ENCODE results near the gene MAGI2.

The MAGI2 gene

DNA sequence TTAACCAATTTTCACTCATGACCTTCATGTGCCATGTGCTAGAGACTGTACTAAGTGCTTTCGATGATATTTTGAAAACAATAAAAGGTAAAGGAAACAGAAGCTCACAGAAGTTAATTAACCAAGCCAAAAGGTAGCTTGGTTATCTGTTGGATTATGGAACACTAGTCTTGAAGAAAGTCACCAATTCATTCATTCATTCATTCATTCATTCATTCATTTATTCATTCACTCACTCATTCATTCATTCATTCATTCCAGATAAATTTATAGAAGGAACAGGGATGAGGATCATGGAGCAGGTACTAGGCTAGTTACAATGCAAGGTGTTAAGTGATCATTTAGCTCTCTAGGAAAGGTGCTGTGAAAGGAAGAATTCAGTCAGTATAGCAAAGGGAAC is 322.8 kb downstream of the MAGI2 start:
- no peak for DNase-seq (ENCODE audit: low spot score)
- ChIA-PET CTCF (no interaction called here), POLR2A (ENCODE audit: low non-redundant PET) (no interaction called here)
- TF ChIP-seq, protein P1, sequence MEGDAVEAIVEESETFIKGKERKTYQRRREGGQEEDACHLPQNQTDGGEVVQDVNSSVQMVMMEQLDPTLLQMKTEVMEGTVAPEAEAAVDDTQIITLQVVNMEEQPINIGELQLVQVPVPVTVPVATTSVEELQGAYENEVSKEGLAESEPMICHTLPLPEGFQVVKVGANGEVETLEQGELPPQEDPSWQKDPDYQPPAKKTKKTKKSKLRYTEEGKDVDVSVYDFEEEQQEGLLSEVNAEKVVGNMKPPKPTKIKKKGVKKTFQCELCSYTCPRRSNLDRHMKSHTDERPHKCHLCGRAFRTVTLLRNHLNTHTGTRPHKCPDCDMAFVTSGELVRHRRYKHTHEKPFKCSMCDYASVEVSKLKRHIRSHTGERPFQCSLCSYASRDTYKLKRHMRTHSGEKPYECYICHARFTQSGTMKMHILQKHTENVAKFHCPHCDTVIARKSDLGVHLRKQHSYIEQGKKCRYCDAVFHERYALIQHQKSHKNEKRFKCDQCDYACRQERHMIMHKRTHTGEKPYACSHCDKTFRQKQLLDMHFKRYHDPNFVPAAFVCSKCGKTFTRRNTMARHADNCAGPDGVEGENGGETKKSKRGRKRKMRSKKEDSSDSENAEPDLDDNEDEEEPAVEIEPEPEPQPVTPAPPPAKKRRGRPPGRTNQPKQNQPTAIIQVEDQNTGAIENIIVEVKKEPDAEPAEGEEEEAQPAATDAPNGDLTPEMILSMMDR (conservative IDR thresholded peaks at IDR 0.05; ENCODE audit: low read depth): no peak
- H3K27ac ChIP-seq: no peak overlapping the region

DNA sequence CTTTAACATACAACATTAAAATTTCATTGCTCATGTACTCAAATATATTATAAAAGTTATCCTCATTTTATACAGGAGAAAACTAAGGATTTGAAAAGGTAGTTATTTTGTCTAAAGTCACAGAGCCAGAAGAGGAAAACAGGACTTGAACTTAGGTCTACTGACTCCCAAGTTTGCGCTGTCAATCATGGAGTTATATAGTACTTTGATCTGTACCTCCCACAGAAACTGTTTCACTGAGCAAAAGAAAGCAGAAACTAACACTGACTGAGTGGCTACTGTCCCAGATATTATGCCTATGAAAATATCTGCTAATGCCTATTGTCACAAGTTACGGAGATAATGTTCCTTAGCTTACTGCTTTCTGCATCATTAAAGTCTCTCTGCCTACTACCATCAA is 329.1 kb downstream of the MAGI2 start:
- DNase-seq (ENCODE audit: low spot score): no peak
- TF ChIP-seq, protein P1 (conservative IDR thresholded peaks at IDR 0.05; ENCODE audit: low read depth): no peak
- ChIA-PET POLR2A (ENCODE audit: low non-redundant PET) (no interaction called here), CTCF (no interaction called here)
- H3K27ac ChIP-seq: no peak overlapping the region

DNA sequence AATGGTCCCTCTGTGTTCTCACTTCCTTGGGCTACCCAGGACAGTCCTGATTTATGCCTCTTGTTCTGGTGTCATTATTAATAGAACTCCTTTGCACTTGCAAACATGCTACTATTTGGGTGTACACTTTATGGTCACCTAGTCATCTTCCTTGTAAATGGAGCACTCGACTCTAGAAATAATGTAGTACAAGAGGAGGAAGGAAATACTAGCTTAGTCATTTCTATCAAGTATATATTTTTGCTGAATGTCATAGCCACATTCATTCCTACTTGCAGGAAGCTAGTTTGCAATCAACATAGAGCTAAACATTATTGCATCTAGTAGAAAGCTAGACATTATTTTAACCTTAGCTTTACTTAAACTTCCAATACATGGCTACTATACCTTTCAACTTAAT is 335.3 kb downstream of the MAGI2 start:
- CTCF ChIA-PET: no interaction called here
- POLR2A ChIA-PET (ENCODE audit: low non-redundant PET): no interaction called here
- DNase-seq (ENCODE audit: low spot score): no peak
- TF ChIP-seq, protein P1 (conservative IDR thresholded peaks at IDR 0.05; ENCODE audit: low read depth): no peak
- H3K27ac ChIP-seq: no peak overlapping the region

DNA sequence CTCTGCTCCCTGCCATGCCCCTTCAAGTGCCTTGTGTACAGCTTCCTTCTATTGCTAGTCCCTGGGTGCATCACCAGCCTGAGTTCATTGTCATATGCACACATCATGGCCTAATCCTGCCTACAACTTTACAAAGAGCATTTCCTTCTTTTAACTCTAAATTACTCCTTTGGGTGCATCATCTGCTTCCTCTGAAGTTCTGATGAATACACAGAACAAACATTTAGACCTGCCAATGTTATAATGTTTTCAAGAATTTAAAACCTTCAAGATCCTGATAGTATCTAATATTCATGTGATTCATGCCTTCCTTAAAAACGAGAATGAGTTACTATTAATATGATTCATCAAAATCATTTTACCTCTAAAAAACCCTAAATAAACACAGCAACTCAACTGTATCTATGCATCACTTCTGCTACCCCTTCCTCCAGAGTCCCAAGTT is 357.1 kb downstream of the MAGI2 start:
- ChIA-PET CTCF (no interaction called here), POLR2A (ENCODE audit: low non-redundant PET) (no interaction called here)
- H3K27ac ChIP-seq: no peak overlapping the region
- TF ChIP-seq, protein P1 (conservative IDR thresholded peaks at IDR 0.05; ENCODE audit: low read depth): no peak
- DNase-seq (ENCODE audit: low spot score): no peak

DNA sequence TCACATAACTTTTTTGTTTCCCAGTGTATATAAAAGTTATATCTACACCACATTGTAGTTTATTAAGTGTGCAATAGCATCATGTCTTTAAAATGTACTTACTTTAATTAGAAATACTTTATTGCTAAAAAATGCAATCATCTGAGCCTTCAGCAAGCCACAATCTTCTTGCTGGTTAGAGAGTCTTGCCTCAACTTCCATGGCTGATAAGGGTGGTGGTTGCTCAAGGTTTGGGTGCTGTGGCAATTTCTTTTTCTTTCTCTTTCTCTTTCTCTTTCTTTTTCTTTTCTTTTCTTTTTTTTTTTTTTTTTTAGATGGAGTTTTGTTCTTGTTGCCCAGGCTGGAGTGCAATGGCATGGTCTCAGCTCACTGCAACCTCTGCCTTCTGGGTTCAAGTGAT is 360.0 kb downstream of the MAGI2 start:
- CTCF ChIA-PET: no interaction called here
- no peak overlapping the region for H3K27ac ChIP-seq
- POLR2A ChIA-PET (ENCODE audit: low non-redundant PET): no interaction called here
- TF ChIP-seq, protein P1 (conservative IDR thresholded peaks at IDR 0.05; ENCODE audit: low read depth): no peak
- no peak for DNase-seq (ENCODE audit: low spot score)

DNA sequence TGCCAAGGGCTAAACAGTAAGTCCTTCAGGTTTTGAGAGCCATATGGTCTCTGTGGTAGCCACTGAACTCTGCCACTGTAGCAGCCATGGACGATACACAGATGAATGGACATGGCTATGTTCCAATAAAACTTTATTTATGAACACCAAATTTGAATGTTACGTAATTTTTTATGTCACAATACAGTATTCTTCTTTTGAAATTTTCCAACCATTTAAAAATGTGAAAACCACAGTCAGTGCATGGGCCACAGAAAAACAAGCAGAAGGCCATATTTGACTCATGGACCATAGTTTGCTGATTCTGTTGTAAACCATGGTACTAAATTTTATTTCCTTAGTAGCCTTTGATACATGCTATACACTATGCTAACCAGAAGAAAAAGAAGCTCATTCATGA is 361.8 kb downstream of the MAGI2 start:
- no peak overlapping the region for H3K27ac ChIP-seq
- CTCF ChIA-PET: no interaction called here
- POLR2A ChIA-PET (ENCODE audit: low non-redundant PET): no interaction called here
- TF ChIP-seq, protein P1 (conservative IDR thresholded peaks at IDR 0.05; ENCODE audit: low read depth): no peak
- DNase-seq (ENCODE audit: low spot score): no peak

DNA sequence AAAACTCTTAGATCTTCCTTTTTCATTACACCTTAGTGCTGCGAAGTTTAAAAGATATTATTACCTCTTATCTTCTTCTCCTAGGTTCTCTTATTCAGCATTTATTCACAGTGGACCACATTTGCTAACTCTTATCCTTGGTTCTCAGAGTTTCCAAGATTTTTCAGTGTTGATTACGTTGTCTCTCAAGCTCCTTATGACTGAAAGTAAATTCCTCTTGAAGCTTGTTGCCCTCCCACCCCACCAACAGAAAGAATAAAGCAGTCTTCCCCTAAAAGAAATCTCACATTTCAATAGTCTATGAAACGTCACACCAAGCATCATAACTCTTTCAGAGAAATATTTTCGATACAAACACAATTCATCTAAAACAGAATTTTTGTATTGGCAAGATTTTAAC is 362.5 kb downstream of the MAGI2 start:
- DNase-seq (ENCODE audit: low spot score): no peak
- TF ChIP-seq, protein P1 (conservative IDR thresholded peaks at IDR 0.05; ENCODE audit: low read depth): no peak
- POLR2A ChIA-PET (ENCODE audit: low non-redundant PET): no interaction called here

More for the DNA sequence above, 362.5 kb downstream of the MAGI2 start:
- no peak overlapping the region for H3K27ac ChIP-seq
- CTCF ChIA-PET: no interaction called here
